K562 (cell line): ENCODE results near the gene CCDC116. TPM values are rescaled to one million over a fixed set of nuclear protein-coding genes. Genes with fewer than 3 reads are reported as not detected.

ENCODE experiments used
- ATF3 ChIP-seq, 2 experiments: fragments of 450-650 bp in 1 of 2; sonication (generic) in 1 of 2; formaldehyde crosslinking in 1 of 2; IDR thresholded peaks in 1 of 2; conservative IDR thresholded peaks in 1 of 2; 2 replicates each; pipeline versions ENCODE4 v1.6.1 to v1.8.1; 2016 to 2023; ENCODE audit warnings: mild to moderate bottlenecking in 2 of 2, moderate library complexity in 2 of 2, inconsistent platforms in 1 of 2, missing genetic modification reagents in 1 of 2
- CEBPZ ChIP-seq: fragments of 150-350 bp; IDR thresholded peaks from 2 replicates; pipeline ENCODE4 v1.6.1; 2014; ENCODE audit warnings: low read depth, mild to moderate bottlenecking, low read length, borderline replicate concordance
- E4F1 ChIP-seq: fragments of 250-450 bp; sonication (Bioruptor Pico); IDR thresholded peaks from 2 replicates; pipeline ENCODE4 v1.5.0; 2021; ENCODE audit warnings: mild to moderate bottlenecking, borderline replicate concordance
- EHMT2 ChIP-seq: fragments of 450-650 bp; IDR thresholded peaks from 2 replicates; pipeline ENCODE4 v1.6.1; 2018; ENCODE audit warnings: antibody characterized with exemption
- FIP1L1 ChIP-seq: fragments of 200-400 bp; formaldehyde crosslinking; IDR thresholded peaks from 2 replicates; pipeline ENCODE4 v1.6.1; 2018; ENCODE audit warnings: mild to moderate bottlenecking, low read depth, low read length; ENCODE audit not compliant: poor library complexity, severe bottlenecking
- HMGXB4 ChIP-seq: sonication (generic); formaldehyde crosslinking; IDR thresholded peaks from 2 replicates; pipeline ENCODE4 v1.8.1; 2023; ENCODE audit warnings: mild to moderate bottlenecking, missing genetic modification reagents
- KAT2B ChIP-seq: IDR thresholded peaks from one replicate; pipeline ENCODE4 v1.6.1; 2012; ENCODE audit warnings: low read depth, mild to moderate bottlenecking, control low read depth, inconsistent platforms, low read length, moderate library complexity
- MAFK ChIP-seq: IDR thresholded peaks from 2 replicates; pipeline ENCODE4 v1.6.1; 2011; ENCODE audit warnings: low read length, improper control_type of control experiment
- MYC ChIP-seq, 2 experiments: fragments of 250-450 bp in 1 of 2; sonication (Bioruptor Pico) in 1 of 2; IDR thresholded peaks; 2 replicates each; pipeline versions ENCODE4 v1.5.1 to v1.6.1; 2012 to 2021; ENCODE audit warnings: low read depth in 2 of 2, borderline replicate concordance in 1 of 2, improper control_type of control experiment in 1 of 2, low read length in 1 of 2, mild to moderate bottlenecking in 1 of 2, moderate library complexity in 1 of 2
- POU5F1 ChIP-seq: fragments of 150-350 bp; IDR thresholded peaks from 2 replicates; pipeline ENCODE4 v1.6.1; 2014; ENCODE audit warnings: borderline replicate concordance, low read length, low read depth, mild to moderate bottlenecking; ENCODE audit not compliant: partially characterized antibody
- RFX5 ChIP-seq: IDR thresholded peaks from 2 replicates; pipeline ENCODE4 v1.6.1; 2011; ENCODE audit warnings: low read depth, mild to moderate bottlenecking, improper control_type of control experiment, low read length
- SAP30 ChIP-seq: fragments of 200-600 bp; sonication (generic); IDR thresholded peaks from 2 replicates; pipeline ENCODE4 v1.6.1; 2012; ENCODE audit warnings: borderline replicate concordance, low read depth, mild to moderate bottlenecking, moderate library complexity, low read length, control low read depth, inconsistent platforms; ENCODE audit not compliant: insufficient read depth, poor library complexity, severe bottlenecking
- SMAD2 ChIP-seq: fragments of 150-350 bp; IDR thresholded peaks from 2 replicates; pipeline ENCODE4 v1.6.1; 2014; ENCODE audit warnings: low read depth, mild to moderate bottlenecking, low read length
- TCF7L2 ChIP-seq: fragments of 150-350 bp; IDR thresholded peaks from 2 replicates; pipeline ENCODE4 v1.6.1; 2016; ENCODE audit warnings: low read depth, mild to moderate bottlenecking, low read length, moderate library complexity
- WHSC1 ChIP-seq: IDR thresholded peaks from one replicate; pipeline ENCODE4 v1.6.1; 2012; ENCODE audit warnings: low read length, control low read depth, inconsistent platforms
- ZKSCAN8 ChIP-seq: fragments of 200-800 bp; sonication (Bioruptor generic); IDR thresholded peaks from 2 replicates; pipeline ENCODE4 v1.6.1; 2016; ENCODE audit warnings: missing genetic modification characterization, missing compliant biosample characterization
- polyA plus RNA-seq, 8 experiments: library from polyadenylated mRNA; depleted of rRNA in 4 of 8; stranded (reverse) in 5 of 8; unstranded in 3 of 8; fragments of >200 nt; fragmentation: Nextera tagmentation in 2 of 8; fragmentation: Illumina TruSeq in 1 of 8; extraction: Ambion mirVana in 2 of 8; extraction: Trizol in 1 of 8; gene quantifications; 2 replicates each; pipeline versions ENCODE4 v1.2.1 to v1.2.3, GENCODE V29; 2011 to 2014; ENCODE audit warnings: inconsistent platforms in 1 of 8, missing spikeins in 1 of 8
- total RNA-seq, 7 experiments: library from RNA; depleted of rRNA in 6 of 7; stranded (reverse); fragments of >200 nt in 6 of 7; fragmentation: Illumina TruSeq in 2 of 7; extraction: Trizol in 2 of 7; gene quantifications; 2 replicates each; pipeline versions ENCODE4 v1.2.1 to v1.2.3, GENCODE V29; 2011 to 2021; ENCODE audit warnings: low replicate concordance in 1 of 7

CCDC116 gene
- total and polyA plus RNA-seq, 9 of the 15 experiments (the other 6 are each of a cell fraction or from before 2014, with no cell fraction given) = 1.6 to 11.3 (median 4.7) TPM

- peak; percentile 96 for TF ChIP-seq CEBPZ
- peak; percentile 66 for TF ChIP-seq POU5F1
- TF ChIP-seq SMAD2 = peak; percentile 67; the same call in 1 of the 2 replicates
- peak; percentile 55 for TF ChIP-seq WHSC1
- TF ChIP-seq RFX5 = peak; percentile 86
- TF ChIP-seq ATF3 (IDR thresholded peaks at IDR 0.05) = no peak
- TF ChIP-seq ATF3 (CRISPR knock-in tag; conservative IDR thresholded peaks at IDR 0.05) = peak; percentile 85
- no peak for TF ChIP-seq FIP1L1
- peak; percentile 89 for TF ChIP-seq KAT2B
- peak; percentile 97 for TF ChIP-seq SAP30
- peak; percentile 95 for TF ChIP-seq MYC (IDR thresholded peaks at IDR 0.05; ENCODE audit: low read depth, low read length)
- TF ChIP-seq MYC (CRISPR knock-in tag; IDR thresholded peaks at IDR 0.05; ENCODE audit: borderline replicate concordance, low read depth) = no peak
- no peak for TF ChIP-seq EHMT2
- 0 out of 2 replicates have a peak, but pooled peaks have one; percentile 45 for TF ChIP-seq TCF7L2
- no peak for TF ChIP-seq E4F1 (CRISPR knock-in tag)
- TF ChIP-seq ZKSCAN8 (CRISPR knock-in tag) = no peak
- TF ChIP-seq HMGXB4 (CRISPR knock-in tag) = peak; percentile 99
- TF ChIP-seq MAFK = peak; percentile 5; the same call in 1 of the 2 replicates
Measured at GRCh38 chr22:21641789-21642583, 9.4 kb downstream of the CCDC116 start, which contains the start of gene SDF2L1 (continued).
